GM12872 (cell line): ENCODE data around the gene KLRC3.
"Not testable (repeated sequence)": the region's sequence is repeated elsewhere in the genome, so short reads cannot be mapped to it uniquely, and the experiment has no call there.

Experiments
- TF ChIP-seq, protein P1 (sequence below): IDR thresholded peaks from 3 replicates; pipeline ENCODE4 v1.5.1; 2011; ENCODE audit warnings: low read depth, mild to moderate bottlenecking, low read length, moderate library complexity; ENCODE audit not compliant: insufficient read depth

The KLRC3 gene

GRCh38 chr12:10420334-10420733, at the start of gene KLRC3:
KLRC3 (minus strand) TSS chr12:10420595; CDS start chr12:10420550, 45 bp downstream.
- TF ChIP-seq, protein P1, sequence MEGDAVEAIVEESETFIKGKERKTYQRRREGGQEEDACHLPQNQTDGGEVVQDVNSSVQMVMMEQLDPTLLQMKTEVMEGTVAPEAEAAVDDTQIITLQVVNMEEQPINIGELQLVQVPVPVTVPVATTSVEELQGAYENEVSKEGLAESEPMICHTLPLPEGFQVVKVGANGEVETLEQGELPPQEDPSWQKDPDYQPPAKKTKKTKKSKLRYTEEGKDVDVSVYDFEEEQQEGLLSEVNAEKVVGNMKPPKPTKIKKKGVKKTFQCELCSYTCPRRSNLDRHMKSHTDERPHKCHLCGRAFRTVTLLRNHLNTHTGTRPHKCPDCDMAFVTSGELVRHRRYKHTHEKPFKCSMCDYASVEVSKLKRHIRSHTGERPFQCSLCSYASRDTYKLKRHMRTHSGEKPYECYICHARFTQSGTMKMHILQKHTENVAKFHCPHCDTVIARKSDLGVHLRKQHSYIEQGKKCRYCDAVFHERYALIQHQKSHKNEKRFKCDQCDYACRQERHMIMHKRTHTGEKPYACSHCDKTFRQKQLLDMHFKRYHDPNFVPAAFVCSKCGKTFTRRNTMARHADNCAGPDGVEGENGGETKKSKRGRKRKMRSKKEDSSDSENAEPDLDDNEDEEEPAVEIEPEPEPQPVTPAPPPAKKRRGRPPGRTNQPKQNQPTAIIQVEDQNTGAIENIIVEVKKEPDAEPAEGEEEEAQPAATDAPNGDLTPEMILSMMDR: not testable (repeated sequence)

GRCh38 chr12:10469701-10470100, 49.3 kb upstream of the KLRC3 start:
- TF ChIP-seq, protein P1: no peak

DNA sequence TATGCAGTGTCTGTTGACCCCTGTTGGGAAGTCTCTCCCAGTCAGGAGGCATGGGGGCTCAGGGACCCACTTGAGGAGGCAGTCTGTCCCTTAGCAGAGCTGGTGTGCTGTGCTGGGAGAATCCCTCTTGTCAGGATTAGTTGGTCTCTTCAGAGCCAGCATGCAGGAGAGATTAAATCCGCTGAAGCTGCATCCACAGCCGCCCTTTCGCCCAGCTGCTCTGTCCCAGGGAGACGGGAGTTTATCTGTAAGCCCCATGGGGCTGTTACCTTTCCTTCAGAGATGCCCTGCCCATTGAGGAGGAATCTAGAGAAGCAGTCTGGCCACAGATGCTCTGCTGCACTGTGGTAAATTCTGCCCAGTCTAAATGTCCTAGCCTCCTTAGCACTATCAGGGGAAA, 45.9 kb upstream of the KLRC3 start:
- TF ChIP-seq, protein P1: no peak

DNA sequence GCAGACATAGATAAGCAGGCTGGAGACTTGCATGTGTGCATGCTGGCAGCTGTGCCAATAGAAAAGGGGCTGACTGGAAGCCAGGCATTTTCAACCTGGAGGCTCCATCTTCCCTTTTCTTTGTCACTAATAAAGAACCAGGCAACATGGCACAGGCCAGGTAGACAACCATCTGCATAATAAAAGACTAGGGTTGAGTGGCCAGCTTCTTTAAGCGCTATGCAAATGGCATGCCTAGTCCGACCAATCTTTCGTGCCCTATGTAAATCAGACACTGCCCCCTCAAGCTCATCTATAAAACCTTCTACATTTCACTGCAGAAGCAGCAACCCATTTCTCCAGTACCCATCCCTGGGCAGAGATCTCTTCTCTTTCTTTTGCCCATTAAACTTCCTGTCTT, 37.4 kb upstream of the KLRC3 start:
- TF ChIP-seq, protein P1: no peak

GRCh38 chr12:10456856-10457255, 36.5 kb upstream of the KLRC3 start:
- TF ChIP-seq, protein P1: no peak

DNA sequence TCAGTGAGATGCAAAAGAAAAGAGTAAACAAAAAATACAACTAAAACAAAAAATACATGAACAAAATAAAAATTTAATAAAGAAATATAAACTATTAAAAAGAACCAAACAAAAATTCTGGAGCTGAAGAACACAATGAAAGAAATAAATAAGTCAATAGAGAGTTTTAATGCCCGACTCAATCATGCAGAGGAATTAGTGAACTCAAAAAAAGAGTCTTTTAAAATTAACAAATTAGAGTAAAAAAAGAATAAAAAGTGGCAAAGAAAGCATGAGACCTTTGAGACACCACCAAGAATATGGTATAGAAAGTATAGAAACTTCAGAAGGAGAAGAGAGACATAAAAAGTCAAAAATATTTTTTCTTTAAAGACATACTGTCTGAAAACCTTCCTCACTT, 35.4 kb upstream of the KLRC3 start:
- TF ChIP-seq, protein P1: no peak

DNA sequence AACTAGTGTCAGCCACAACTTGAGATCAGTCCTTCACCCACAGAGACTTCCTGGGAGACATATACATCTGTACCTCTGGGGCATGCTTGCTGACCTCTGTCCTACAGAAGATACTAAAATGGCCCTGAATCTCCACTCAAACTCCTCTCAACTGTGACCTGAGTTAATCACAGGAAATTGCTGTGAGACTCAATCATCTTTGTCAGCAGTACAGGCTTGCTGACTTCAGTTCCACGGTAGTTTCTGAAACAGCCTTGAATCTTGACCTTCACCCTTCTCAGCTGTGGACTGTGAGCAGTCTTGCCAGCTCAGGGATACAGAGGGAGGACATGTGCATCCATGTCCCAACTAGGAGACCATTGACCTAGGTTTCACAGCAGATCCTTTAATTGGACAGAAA, 34.1 kb upstream of the KLRC3 start:
- TF ChIP-seq, protein P1: no peak

DNA sequence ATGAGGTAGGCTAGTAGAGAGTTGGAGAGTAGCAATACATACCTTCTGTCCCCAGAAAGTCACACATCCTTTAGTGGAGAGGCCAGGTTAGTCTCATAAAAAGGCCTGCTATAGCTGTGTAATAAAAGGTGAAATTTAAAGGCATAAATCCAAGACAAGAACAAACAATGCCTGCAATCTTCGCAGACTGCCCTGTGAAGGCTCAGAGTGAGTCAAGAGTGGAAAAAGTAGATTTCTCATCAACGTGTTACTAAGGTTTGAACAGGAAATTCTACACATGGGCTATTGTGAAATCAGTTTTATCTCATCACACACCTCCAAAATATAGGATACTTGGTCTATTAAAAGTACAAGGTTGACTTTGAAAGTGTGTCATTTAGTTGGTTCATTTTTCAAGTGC, 32.8 kb upstream of the KLRC3 start, which contains the start of gene KLRC1:
KLRC1 (minus strand) TSS at position 222 of the 400 bp plus-strand sequence. CDS start 2,221 bp downstream, outside the sequence.
- TF ChIP-seq, protein P1: no peak
